Activated T-cell treated with anti-CD3 and anti-CD28 coated beads, Interleukin-2, amount 50 U/mL, for 72 hours (primary cell): ENCODE measurements around the gene IRF7. TPM values are rescaled to one million over a fixed set of nuclear protein-coding genes. Genes with fewer than 3 reads are reported as not detected.
"Not testable (repeated sequence)": the region's sequence is repeated elsewhere in the genome, so short reads cannot be mapped to it uniquely, and the experiment has no call there.

Experiments used
- ATAC-seq, 2 donors: fragments of 150-1000 bp; cut with Tn5 transposase; replicated peaks in 1 of 2; 2 replicates each; pipeline ENCODE4 v1.10.0; 2021; ENCODE audit warnings: moderate library complexity in 2 of 2, mild to moderate bottlenecking in 1 of 2
- DNase-seq, 2 donors: peaks; one replicate each; pipeline ENCODE4 v3.0.0; 2021 to 2022; ENCODE audit warnings: mixed read lengths in 1 of 2
- H3K27ac Mint-ChIP-seq: one replicate; pipeline ENCODE4 v1.8.0; 2022; ENCODE audit warnings: mild to moderate bottlenecking, moderate library complexity, mixed read lengths
- H3K27me3 Mint-ChIP-seq: one replicate; pipeline ENCODE4 v1.8.0; 2022; ENCODE audit warnings: low read depth, mixed read lengths
- H3K36me3 Mint-ChIP-seq, 2 donors: one replicate each; pipeline ENCODE4 v1.8.0; 2022; ENCODE audit warnings: mixed read lengths in 2 of 2, mild to moderate bottlenecking in 1 of 2; ENCODE audit not compliant: insufficient read depth in 2 of 2
- H3K4me1 Mint-ChIP-seq: one replicate; pipeline ENCODE4 v1.8.0; 2022; ENCODE audit warnings: low read depth, mixed read lengths
- H3K4me3 Mint-ChIP-seq, 2 donors: one replicate each; pipeline ENCODE4 v1.8.0; 2022; ENCODE audit warnings: mild to moderate bottlenecking in 2 of 2, mixed read lengths in 2 of 2, moderate library complexity in 2 of 2
- H3K9me3 Mint-ChIP-seq, 2 donors: one replicate each; pipeline ENCODE4 v1.8.0; 2022; ENCODE audit warnings: mixed read lengths in 2 of 2
- total RNA-seq, 2 donors: library from RNA; stranded (reverse); gene quantifications; one replicate each; pipeline ENCODE4 v1.2.3, GENCODE V29; 2022

The IRF7 gene
- total RNA-seq, 2 donors from 2014 or later = 46.7 to 95.8 TPM

- H3K9me3 Mint-ChIP-seq, H3K4me1 Mint-ChIP-seq, ATAC-seq, H3K27me3 Mint-ChIP-seq, H3K4me3 Mint-ChIP-seq, DNase-seq, H3K27ac Mint-ChIP-seq, H3K36me3 Mint-ChIP-seq: not testable (repeated sequence)
These were observed 37.4 kb upstream of the IRF7 start for GRCh38 chr11:653136-653535.

- ATAC-seq = no peak
- peaks cover 3 to 12% of the 10 kb centered on the region in 2 donors for H3K36me3 Mint-ChIP-seq
- H3K4me3 Mint-ChIP-seq = no peak overlapping the region
- no peaks in the 10 kb centered on the region for H3K9me3 Mint-ChIP-seq
- no peaks in the 10 kb centered on the region for H3K27me3 Mint-ChIP-seq
- H3K27ac Mint-ChIP-seq = no peak overlapping the region
- DNase-seq = no peak
- H3K4me1 Mint-ChIP-seq = peaks cover 4% of the 10 kb centered on the region
These were observed 34.7 kb upstream of the IRF7 start for GRCh38 chr11:650482-650881.

GRCh38 chr11:647672-648158, 32.0 kb upstream of the IRF7 start:
- H3K27ac Mint-ChIP-seq, H3K4me1 Mint-ChIP-seq, DNase-seq, H3K27me3 Mint-ChIP-seq, H3K4me3 Mint-ChIP-seq, H3K9me3 Mint-ChIP-seq, H3K36me3 Mint-ChIP-seq, ATAC-seq: not testable (repeated sequence)

GRCh38 chr11:646214-646613, 30.5 kb upstream of the IRF7 start:
- Mint-ChIP-seq H3K27ac (no peak overlapping the region), H3K4me1 (peaks cover 4% of the 10 kb centered on the region), H3K27me3 (no peaks in the 10 kb centered on the region), H3K36me3 (peaks cover 0 to 7% of the 10 kb centered on the region in 2 donors), H3K9me3 (no peaks in the 10 kb centered on the region), H3K4me3 (no peak overlapping the region)
- DNase-seq (no peak), ATAC-seq (no peak)

GRCh38 chr11:645536-645935, 29.8 kb upstream of the IRF7 start:
- Mint-ChIP-seq H3K9me3 (no peaks in the 10 kb centered on the region), H3K4me1 (peaks cover 4% of the 10 kb centered on the region), H3K27me3 (no peaks in the 10 kb centered on the region), H3K4me3 (no peak overlapping the region), H3K36me3 (peaks cover 0 to 7% of the 10 kb centered on the region in 2 donors), H3K27ac (no peak overlapping the region)
- ATAC-seq (no peak), DNase-seq (no peak)

- peaks cover 0 to 2% of the 10 kb centered on the region in 2 donors for H3K36me3 Mint-ChIP-seq
- H3K4me1 Mint-ChIP-seq = peaks cover 4% of the 10 kb centered on the region
- no peaks in the 10 kb centered on the region for H3K9me3 Mint-ChIP-seq
- no peak overlapping the region for H3K27ac Mint-ChIP-seq
- peaks cover 1% of the 10 kb centered on the region for H3K27me3 Mint-ChIP-seq
- no peak for ATAC-seq
- H3K4me3 Mint-ChIP-seq = no peak overlapping the region
- no peak for DNase-seq
These were observed 28.3 kb upstream of the IRF7 start for GRCh38 chr11:643849-644738.

GRCh38 chr11:643366-643765, 27.6 kb upstream of the IRF7 start:
- peaks cover 8% of the 10 kb centered on the region for H3K27me3 Mint-ChIP-seq

GRCh38 chr11:641806-642370, 26.1 kb upstream of the IRF7 start:
- H3K27ac Mint-ChIP-seq = no peak overlapping the region
- ATAC-seq = no peak
- H3K4me1 Mint-ChIP-seq = peaks cover 13% of the 10 kb centered on the region
- DNase-seq = no peak
- H3K4me3 Mint-ChIP-seq = no peak overlapping the region
- H3K36me3 Mint-ChIP-seq = peaks cover 0 to 3% of the 10 kb centered on the region in 2 donors
- H3K27me3 Mint-ChIP-seq = peaks cover 9% of the 10 kb centered on the region
- H3K9me3 Mint-ChIP-seq = no peaks in the 10 kb centered on the region

More at GRCh38 chr11:643366-643765, 27.6 kb upstream of the IRF7 start:
- ATAC-seq = no peak
- Mint-ChIP-seq H3K9me3 (no peaks in the 10 kb centered on the region), H3K4me1 (peaks cover 11% of the 10 kb centered on the region), H3K36me3 (peaks cover 0 to 5% of the 10 kb centered on the region in 2 donors), H3K27ac (no peak overlapping the region), H3K4me3 (no peak overlapping the region)
- DNase-seq = no peak

- Mint-ChIP-seq H3K27me3 (peaks cover 15% of the 10 kb centered on the region), H3K9me3 (no peaks in the 10 kb centered on the region)
These were observed 24.4 kb upstream of the IRF7 start for GRCh38 chr11:640021-640706.

GRCh38 chr11:639332-639955, 23.7 kb upstream of the IRF7 start:
- peak; percentile 5 to 33 for ATAC-seq
- Mint-ChIP-seq H3K27me3 (peaks cover 15% of the 10 kb centered on the region), H3K27ac (no peak overlapping the region), H3K9me3 (no peaks in the 10 kb centered on the region), H3K4me1 (peaks cover 13% of the 10 kb centered on the region), H3K36me3 (peaks cover 0 to 3% of the 10 kb centered on the region in 2 donors), H3K4me3 (no peak overlapping the region)
- no peak for DNase-seq

More at GRCh38 chr11:640021-640706, 24.4 kb upstream of the IRF7 start:
- ATAC-seq (no peak), DNase-seq (no peak)
- Mint-ChIP-seq H3K4me1 (peaks cover 13% of the 10 kb centered on the region), H3K4me3 (peak overlapping the region; percentile 46 to 50), H3K36me3 (peaks cover 0 to 3% of the 10 kb centered on the region in 2 donors), H3K27ac (no peak overlapping the region)

- DNase-seq (no peak), ATAC-seq (no peak)
- Mint-ChIP-seq H3K27me3 (peaks cover 15% of the 10 kb centered on the region), H3K9me3 (no peaks in the 10 kb centered on the region), H3K27ac (peak overlapping the region; percentile 57), H3K36me3 (peaks cover 0 to 3% of the 10 kb centered on the region in 2 donors), H3K4me3 (peak overlapping the region; percentile 44 to 51), H3K4me1 (peaks cover 13% of the 10 kb centered on the region)
These were observed 23.0 kb upstream of the IRF7 start for GRCh38 chr11:638631-639331.
